Activated T-cell treated with anti-CD3 and anti-CD28 coated beads for 1 hour (primary cell): ENCODE data around the gene LGALS9.
A peak's percentile ranks its signal among the peaks of the same experiment; 100 is the strongest.
"Not testable (repeated sequence)": the region's sequence is repeated elsewhere in the genome, so short reads cannot be mapped to it uniquely, and the experiment has no call there.

Experiments
- DNase-seq: peaks from one replicate; pipeline ENCODE4 v3.0.0-alpha.2; 2020; ENCODE audit warnings: low read depth

LGALS9 gene

GRCh38 chr17:27629260-27629659 lies 1.7 kb upstream of the LGALS9 start:
- DNase-seq, result not testable (repeated sequence)

GRCh38 chr17:27631411-27631760 lies 398 bp downstream of the LGALS9 start:
- DNase-seq, result peak; percentile 12

- no peak for DNase-seq
These were observed 1.1 kb downstream of the LGALS9 start for GRCh38 chr17:27631897-27632725.

- DNase-seq, result not testable (repeated sequence)
These were observed 1.8 kb downstream of the LGALS9 start for GRCh38 chr17:27632766-27633165.

GRCh38 chr17:27633312-27634025 lies 2.5 kb downstream of the LGALS9 start:
- no peak for DNase-seq

- no peak for DNase-seq
These were observed 3.0 kb downstream of the LGALS9 start for GRCh38 chr17:27634026-27634335.

GRCh38 chr17:27634776-27635175 lies 3.8 kb downstream of the LGALS9 start:
- DNase-seq, result no peak

GRCh38 chr17:27635275-27635823 lies 4.4 kb downstream of the LGALS9 start:
- no peak for DNase-seq

GRCh38 chr17:27636005-27636520 lies 5.1 kb downstream of the LGALS9 start:
- not testable (repeated sequence) for DNase-seq

- not testable (repeated sequence) for DNase-seq
These were observed 6.8 kb downstream of the LGALS9 start for GRCh38 chr17:27637818-27638217.

GRCh38 chr17:27638415-27638914 lies 7.5 kb downstream of the LGALS9 start:
- not testable (repeated sequence) for DNase-seq

- DNase-seq, result no peak
These were observed 9.8 kb downstream of the LGALS9 start for GRCh38 chr17:27640790-27641189.

GRCh38 chr17:27644586-27644985 lies 13.6 kb downstream of the LGALS9 start:
- DNase-seq, result no peak

GRCh38 chr17:27645621-27646020 lies 14.6 kb downstream of the LGALS9 start:
- not testable (repeated sequence) for DNase-seq

GRCh38 chr17:27646232-27646631 lies 15.2 kb downstream of the LGALS9 start:
- DNase-seq, result no peak

GRCh38 chr17:27647765-27648164 lies 16.8 kb downstream of the LGALS9 start:
- DNase-seq, result no peak

- DNase-seq, result not testable (repeated sequence)
These were observed 18.2 kb downstream of the LGALS9 start for GRCh38 chr17:27649111-27649571.

- no peak for DNase-seq
These were observed 18.9 kb downstream of the LGALS9 start for GRCh38 chr17:27649929-27650328.

- DNase-seq, result no peak
These were observed 19.8 kb downstream of the LGALS9 start for GRCh38 chr17:27650836-27651235.

GRCh38 chr17:27651411-27652345 lies 20.7 kb downstream of the LGALS9 start:
- DNase-seq, result peak; percentile 55

- not testable (repeated sequence) for DNase-seq
These were observed 22.5 kb downstream of the LGALS9 start for GRCh38 chr17:27653449-27653971.
